ENCODE measurements around the gene ROCK2.

DNA sequence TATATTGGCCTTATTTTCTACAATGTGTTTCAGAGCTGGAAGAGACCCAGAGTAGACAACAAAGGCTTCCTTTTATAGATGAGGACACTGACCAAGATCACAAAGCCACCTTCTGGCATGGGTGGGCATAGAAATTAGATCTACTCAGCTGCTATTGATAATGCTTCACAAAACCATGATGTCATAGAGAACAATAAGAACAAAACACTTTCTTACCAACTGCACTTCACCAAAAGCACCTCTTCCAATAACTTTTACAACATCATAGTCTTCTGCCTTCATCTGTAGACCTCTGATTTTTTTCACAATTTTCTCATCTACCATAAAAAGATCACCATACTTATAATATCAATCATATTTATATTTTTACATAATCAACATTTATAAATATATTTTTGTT is 58.1 kb downstream of the ROCK2 start:
- TF ChIP-seq FOXA1 (IDR thresholded peaks at IDR 0.05) (no peak), SP1 (IDR thresholded peaks at IDR 0.05) (no peak), ARNT (IDR thresholded peaks at IDR 0.05) (no peak), L3MBTL2 (conservative IDR thresholded peaks at IDR 0.05) (no peak), TARDBP (IDR thresholded peaks at IDR 0.05) (no peak), NFRKB (IDR thresholded peaks at IDR 0.05) (no peak), BHLHE40 (IDR thresholded peaks at IDR 0.05; ENCODE audit: borderline replicate concordance) (no peak), FOXK2 (IDR thresholded peaks at IDR 0.05) (no peak), FOXM1 (IDR thresholded peaks at IDR 0.05; ENCODE audit: borderline replicate concordance) (no peak), ELF4 (IDR thresholded peaks at IDR 0.05) (no peak), ZNF384 (IDR thresholded peaks at IDR 0.05) (no peak), CTBP1 (IDR thresholded peaks at IDR 0.05; ENCODE audit: borderline replicate concordance) (no peak)

Data from HEK293T (cell line).